ENCODE results near the gene NBPF3. TPM values are rescaled to one million over a fixed set of nuclear protein-coding genes. Genes with fewer than 3 reads are reported as not detected.
"Not testable (repeated sequence)": the region's sequence is repeated elsewhere in the genome, so short reads cannot be mapped to it uniquely, and the experiment has no call there.

Gene NBPF3
- total RNA-seq, 1 experiment from 2014 or later: 21.4 TPM

GRCh38 chr1:21478356-21478755 lies 38.4 kb downstream of the NBPF3 start (continued):
- TF ChIP-seq FOXP1 (CRISPR knock-in tag; IDR thresholded peaks at IDR 0.05; ENCODE audit: borderline replicate concordance) (no peak), ESRRA (CRISPR knock-in tag; IDR thresholded peaks at IDR 0.05; ENCODE audit: borderline replicate concordance) (no peak), SOX15 (CRISPR knock-in tag; IDR thresholded peaks at IDR 0.05) (no peak), NFATC4 (CRISPR knock-in tag; IDR thresholded peaks at IDR 0.05) (no peak), JAZF1 (CRISPR knock-in tag; IDR thresholded peaks at IDR 0.05) (no peak), FOXK1 (CRISPR knock-in tag; IDR thresholded peaks at IDR 0.05) (no peak)

GRCh38 chr1:21483881-21484280 lies 43.9 kb downstream of the NBPF3 start:
- H3K36me3 Mint-ChIP-seq; H3K27me3 Mint-ChIP-seq (ENCODE audit: low read depth); POLR2A ChIA-PET; CTCF ChIA-PET; H3K4me1 Mint-ChIP-seq; ATAC-seq; H3K9me3 Mint-ChIP-seq; H3K4me3 Mint-ChIP-seq; DNase-seq (ENCODE audit: low spot score); H3K27ac Mint-ChIP-seq: not testable (repeated sequence)

- no peak overlapping the region for H3K27ac Mint-ChIP-seq
- no peak for ATAC-seq
- TF ChIP-seq TEAD4 (CRISPR knock-in tag; IDR thresholded peaks at IDR 0.05): no peak
- TF ChIP-seq OVOL2 (CRISPR knock-in tag; IDR thresholded peaks at IDR 0.05; ENCODE audit: borderline replicate concordance): no peak
- no peak for TF ChIP-seq PRDM15 (CRISPR knock-in tag; IDR thresholded peaks at IDR 0.05)
- TF ChIP-seq CBFB (CRISPR knock-in tag; IDR thresholded peaks at IDR 0.05; ENCODE audit: low read depth): no peak
These were observed 49.2 kb downstream of the NBPF3 start for GRCh38 chr1:21489146-21489545.

GRCh38 chr1:21490774-21491487 lies 51.0 kb downstream of the NBPF3 start:
- POLR2A ChIA-PET: no interaction called here
- Mint-ChIP-seq H3K36me3 (peaks cover 9% of the 10 kb centered on the region), H3K27me3 (ENCODE audit: low read depth) (peaks cover 3% of the 10 kb centered on the region; the same call in 1 of the 2 replicates), H3K9me3 (peaks cover 14% of the 10 kb centered on the region), H3K4me3 (no peak overlapping the region), H3K27ac (no peak overlapping the region), H3K4me1 (peaks cover 11% of the 10 kb centered on the region)
- CTCF ChIA-PET: interaction anchor here (0.6 to 4.0 kb wide), 34 partner anchors 9 to 273 kb away, joined by 3 to 52 read pairs (median 4); partner anchors contain the start of gene ALPL
- ATAC-seq (peak; percentile 87), DNase-seq (ENCODE audit: low spot score) (peak; percentile 56)
- TF ChIP-seq ZMAT4 (CRISPR knock-in tag; IDR thresholded peaks at IDR 0.05) (no peak), NR2C2 (CRISPR knock-in tag; IDR thresholded peaks at IDR 0.05) (no peak), CBFB (CRISPR knock-in tag; IDR thresholded peaks at IDR 0.05; ENCODE audit: low read depth) (no peak), MAX (CRISPR knock-in tag; IDR thresholded peaks at IDR 0.05) (no peak), ZNF512 (CRISPR knock-in tag; IDR thresholded peaks at IDR 0.05; ENCODE audit: borderline replicate concordance) (no peak), FOXJ3 (CRISPR knock-in tag; IDR thresholded peaks at IDR 0.05; ENCODE audit: borderline replicate concordance) (no peak), SP1 (CRISPR knock-in tag; conservative IDR thresholded peaks at IDR 0.05) (no peak), ZNF416 (CRISPR knock-in tag; IDR thresholded peaks at IDR 0.05) (no peak), MLX (CRISPR knock-in tag; IDR thresholded peaks at IDR 0.05) (no peak), CREM (CRISPR knock-in tag; IDR thresholded peaks at IDR 0.05) (no peak), ZNF423 (CRISPR knock-in tag; IDR thresholded peaks at IDR 0.05) (no peak), PRRX2 (CRISPR knock-in tag; IDR thresholded peaks at IDR 0.05) (no peak), CTCF (IDR thresholded peaks at IDR 0.05) (no peak), RELA (CRISPR knock-in tag; IDR thresholded peaks at IDR 0.05; ENCODE audit: borderline replicate concordance) (no peak)

More at GRCh38 chr1:21489146-21489545, 49.2 kb downstream of the NBPF3 start:
- peaks cover 9% of the 10 kb centered on the region for H3K36me3 Mint-ChIP-seq
- H3K27me3 Mint-ChIP-seq (ENCODE audit: low read depth): peaks cover 3% of the 10 kb centered on the region; the same call in 1 of the 2 replicates
- POLR2A ChIA-PET: no interaction called here
- peaks cover 11% of the 10 kb centered on the region for H3K4me1 Mint-ChIP-seq
- CTCF ChIA-PET: interaction anchor here (0.7 to 1.5 kb wide), 6 partner anchors 21 to 244 kb away, joined by 3 to 5 read pairs (median 4); no protein-coding TSS in a partner anchor
- H3K4me3 Mint-ChIP-seq: no peak overlapping the region
- H3K9me3 Mint-ChIP-seq: peaks cover 14% of the 10 kb centered on the region
- no peak for DNase-seq (ENCODE audit: low spot score)

All from WTC11 (cell line).